Keratinocyte (primary cell): ENCODE results near the gene FCER2. TPM values are rescaled to one million over a fixed set of nuclear protein-coding genes. Genes with fewer than 3 reads are reported as not detected.

Experiments
- DNase-seq: peaks from one replicate; pipeline ENCODE4 v3.0.0-alpha.2; 2011; ENCODE audit warnings: low read depth, missing footprints, low spot score
- FAIRE-seq: peaks from 2 replicates; lab custom pipeline; 2011; peaks lifted over from hg19 to GRCh38; lab: Jason Lieb, UNC
- H2AFZ ChIP-seq: 2 replicates; pipeline ENCODE4 v1.6.0; 2012; ENCODE audit warnings: low read length, control low read depth, inconsistent platforms; ENCODE audit not compliant: control insufficient read depth
- H3K27ac ChIP-seq: 2 replicates; pipeline ENCODE4 v1.5.1; 2011; ENCODE audit warnings: low read length; ENCODE audit not compliant: control insufficient read depth, insufficient read depth
- H3K27me3 ChIP-seq: 3 replicates; pipeline ENCODE4 v1.6.0; 2011; ENCODE audit warnings: low read length; ENCODE audit not compliant: control insufficient read depth, insufficient read depth; ENCODE audit errors: extremely low read depth
- H3K36me3 ChIP-seq, 2 experiments: 2 replicates in 1 of 2; 3 replicates in 1 of 2; pipeline ENCODE4 v1.5.1; 2011; ENCODE audit warnings: low read length in 2 of 2, mild to moderate bottlenecking in 1 of 2; ENCODE audit not compliant: control insufficient read depth in 2 of 2, insufficient read depth in 2 of 2; ENCODE audit errors: extremely low read depth in 1 of 2
- H3K4me1 ChIP-seq: 3 replicates; pipeline ENCODE4 v1.5.1; 2011; ENCODE audit warnings: low read length; ENCODE audit not compliant: control insufficient read depth, insufficient read depth; ENCODE audit errors: extremely low read depth
- H3K4me2 ChIP-seq: 3 replicates; pipeline ENCODE4 v1.6.0; 2011; ENCODE audit warnings: low read depth, low read length; ENCODE audit not compliant: control insufficient read depth, insufficient read depth; ENCODE audit errors: extremely low read depth
- H3K4me3 ChIP-seq, 3 experiments: fragments of 200-600 bp in 1 of 3; sonication (generic) in 1 of 3; 2 replicates in 2 of 3; 3 replicates in 1 of 3; pipeline ENCODE4 v1.5.1; 2011 to 2016; ENCODE audit warnings: low read length in 3 of 3, mild to moderate bottlenecking in 3 of 3, control low read depth in 2 of 3, inconsistent platforms in 1 of 3, low read depth in 1 of 3, mixed read lengths in 1 of 3, mixed run types in 1 of 3, moderate library complexity in 1 of 3; ENCODE audit not compliant: control insufficient read depth in 2 of 3, insufficient read depth in 2 of 3; ENCODE audit errors: extremely low read depth in 1 of 3
- H3K79me2 ChIP-seq: 2 replicates; pipeline ENCODE4 v1.6.0; 2012; ENCODE audit warnings: low read length; ENCODE audit not compliant: control insufficient read depth, insufficient read depth
- H3K9ac ChIP-seq: 3 replicates; pipeline ENCODE4 v1.6.0; 2011; ENCODE audit warnings: low read length; ENCODE audit not compliant: control insufficient read depth, insufficient read depth; ENCODE audit errors: extremely low read depth
- H3K9me1 ChIP-seq: 3 replicates; pipeline ENCODE4 v1.6.0; 2011; ENCODE audit warnings: low read length; ENCODE audit not compliant: control insufficient read depth, insufficient read depth; ENCODE audit errors: extremely low read depth
- H3K9me3 ChIP-seq: 2 replicates; pipeline ENCODE4 v1.5.1; 2012; ENCODE audit warnings: low read depth, low read length; ENCODE audit not compliant: control insufficient read depth
- H4K20me1 ChIP-seq: 3 replicates; pipeline ENCODE4 v1.6.0; 2011; ENCODE audit warnings: low read length; ENCODE audit not compliant: control insufficient read depth, insufficient read depth; ENCODE audit errors: extremely low read depth
- EZH2 ChIP-seq: IDR thresholded peaks from one replicate; pipeline ENCODE4 v1.6.1; 2012; ENCODE audit warnings: inconsistent platforms, mild to moderate bottlenecking, low read length, moderate library complexity
- dilution Hi-C: fragments of 300-500 bp; cut with MboI; formaldehyde crosslinking; loops from one replicate; pipeline ENCODE4 v1.7.0; 2020; ENCODE audit warnings: low sequenced_read_pairs; ENCODE audit not compliant: extremely low pct_ligation_motif_present
- polyA plus RNA-seq, 5 experiments: library from polyadenylated mRNA; depleted of rRNA in 3 of 5; stranded (reverse) in 3 of 5; stranded (forward) in 1 of 5; unstranded in 1 of 5; fragments of >200 nt; gene quantifications; 1 replicate in 1 of 5; 2 replicates in 3 of 5; 3 replicates in 1 of 5; pipeline versions ENCODE4 v1.2.1 to v1.2.3, GENCODE V29; 2011 to 2012; ENCODE audit warnings: missing spikeins in 2 of 5, low read depth in 1 of 5, low replicate concordance in 1 of 5
- TF ChIP-seq, protein P1 (sequence below), 3 experiments: IDR thresholded peaks in 1 of 3; conservative IDR thresholded peaks in 1 of 3; optimal IDR thresholded peaks in 1 of 3; 2 replicates in 2 of 3; 3 replicates in 1 of 3; pipeline versions ENCODE3 to v1.5.1; 2011; ENCODE audit warnings: low read length in 3 of 3, mild to moderate bottlenecking in 3 of 3, moderate library complexity in 2 of 3, control low read depth in 1 of 3, inconsistent platforms in 1 of 3; ENCODE audit not compliant: insufficient read depth in 2 of 3; ENCODE audit errors: extremely low read depth in 1 of 3

The FCER2 gene
- polyA plus RNA-seq, 1 donor (not counting 4 experiments of a cell fraction or from before 2014, with no cell fraction given), result not detected

GRCh38 chr19:7697721-7698287 lies 4.1 kb downstream of the FCER2 start:
- FAIRE-seq (no peak), DNase-seq (no peak)
- Histone ChIP-seq H3K79me2 (no peaks in the 10 kb centered on the region), H3K4me2 (no peak overlapping the region), H3K36me3 (no peaks in the 10 kb centered on the region), H3K4me1 (no peaks in the 10 kb centered on the region), H3K9me3 (no peaks in the 10 kb centered on the region), H3K9me1 (no peaks in the 10 kb centered on the region), H3K9ac (no peak overlapping the region), H2AFZ (no peak overlapping the region), H3K4me3 (no peak overlapping the region), H4K20me1 (no peaks in the 10 kb centered on the region), H3K27me3 (peaks cover 21% of the 10 kb centered on the region), H3K27ac (no peak overlapping the region)
- TF ChIP-seq, protein P1, sequence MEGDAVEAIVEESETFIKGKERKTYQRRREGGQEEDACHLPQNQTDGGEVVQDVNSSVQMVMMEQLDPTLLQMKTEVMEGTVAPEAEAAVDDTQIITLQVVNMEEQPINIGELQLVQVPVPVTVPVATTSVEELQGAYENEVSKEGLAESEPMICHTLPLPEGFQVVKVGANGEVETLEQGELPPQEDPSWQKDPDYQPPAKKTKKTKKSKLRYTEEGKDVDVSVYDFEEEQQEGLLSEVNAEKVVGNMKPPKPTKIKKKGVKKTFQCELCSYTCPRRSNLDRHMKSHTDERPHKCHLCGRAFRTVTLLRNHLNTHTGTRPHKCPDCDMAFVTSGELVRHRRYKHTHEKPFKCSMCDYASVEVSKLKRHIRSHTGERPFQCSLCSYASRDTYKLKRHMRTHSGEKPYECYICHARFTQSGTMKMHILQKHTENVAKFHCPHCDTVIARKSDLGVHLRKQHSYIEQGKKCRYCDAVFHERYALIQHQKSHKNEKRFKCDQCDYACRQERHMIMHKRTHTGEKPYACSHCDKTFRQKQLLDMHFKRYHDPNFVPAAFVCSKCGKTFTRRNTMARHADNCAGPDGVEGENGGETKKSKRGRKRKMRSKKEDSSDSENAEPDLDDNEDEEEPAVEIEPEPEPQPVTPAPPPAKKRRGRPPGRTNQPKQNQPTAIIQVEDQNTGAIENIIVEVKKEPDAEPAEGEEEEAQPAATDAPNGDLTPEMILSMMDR (optimal IDR thresholded peaks at IDR 0.05 in 1 of 3, IDR thresholded peaks at IDR 0.05 in 1 of 3, conservative IDR thresholded peaks at IDR 0.05 in 1 of 3; ENCODE audit: extremely low read depth in 1 of 3, insufficient read depth in 2 of 3, low read length in 3 of 3), result no peak
- no peak for TF ChIP-seq EZH2
- dilution Hi-C loops, result no loop called here

DNA sequence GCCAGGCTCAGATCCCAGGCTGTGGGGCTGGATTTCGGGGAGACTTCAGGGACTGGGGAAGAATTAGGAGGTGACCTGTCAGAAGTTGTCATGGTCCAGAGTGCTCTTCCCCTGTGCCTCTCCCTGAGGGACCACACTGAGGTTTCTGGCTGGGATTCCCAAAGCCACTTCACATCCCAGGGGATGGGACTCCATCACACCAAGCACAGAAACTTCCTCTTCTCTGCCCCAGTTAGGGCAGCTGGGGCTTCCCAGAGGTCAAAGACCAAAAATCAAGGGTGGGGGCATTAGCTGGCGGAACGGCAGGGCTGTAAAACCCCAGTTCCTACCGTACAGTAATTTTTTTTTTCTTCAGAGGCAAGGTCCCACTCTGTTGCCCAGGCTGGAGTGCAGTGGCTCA lies 7.4 kb downstream of the FCER2 start:
- H3K4me1 ChIP-seq, result no peaks in the 10 kb centered on the region
- H3K4me3 ChIP-seq, result no peak overlapping the region
- no peak overlapping the region for H3K4me2 ChIP-seq
- TF ChIP-seq EZH2, result no peak
- TF ChIP-seq, protein P1 (optimal IDR thresholded peaks at IDR 0.05 in 1 of 3, IDR thresholded peaks at IDR 0.05 in 1 of 3, conservative IDR thresholded peaks at IDR 0.05 in 1 of 3; ENCODE audit: extremely low read depth in 1 of 3, insufficient read depth in 2 of 3, low read length in 3 of 3), result no peak
- no peak overlapping the region for H2AFZ ChIP-seq
- FAIRE-seq (no peak), DNase-seq (no peak)
- no peak overlapping the region for H3K9ac ChIP-seq
- dilution Hi-C loops, result no loop called here
- no peaks in the 10 kb centered on the region for H4K20me1 ChIP-seq
- peaks cover 21% of the 10 kb centered on the region for H3K27me3 ChIP-seq
- H3K9me3 ChIP-seq, result peaks cover 3% of the 10 kb centered on the region
- no peaks in the 10 kb centered on the region for H3K9me1 ChIP-seq
- H3K36me3 ChIP-seq, result no peaks in the 10 kb centered on the region
- no peaks in the 10 kb centered on the region for H3K79me2 ChIP-seq
- no peak overlapping the region for H3K27ac ChIP-seq
